ENCODE measurements around the gene CELSR2. TPM values are rescaled to one million over a fixed set of nuclear protein-coding genes. Genes with fewer than 3 reads are reported as not detected.
A peak's percentile ranks its signal among the peaks of the same experiment; 100 is the strongest.

CELSR2 gene
- total and polyA plus RNA-seq, 11 donors, result 1.6 to 11.9 (median 7.4) TPM

DNA sequence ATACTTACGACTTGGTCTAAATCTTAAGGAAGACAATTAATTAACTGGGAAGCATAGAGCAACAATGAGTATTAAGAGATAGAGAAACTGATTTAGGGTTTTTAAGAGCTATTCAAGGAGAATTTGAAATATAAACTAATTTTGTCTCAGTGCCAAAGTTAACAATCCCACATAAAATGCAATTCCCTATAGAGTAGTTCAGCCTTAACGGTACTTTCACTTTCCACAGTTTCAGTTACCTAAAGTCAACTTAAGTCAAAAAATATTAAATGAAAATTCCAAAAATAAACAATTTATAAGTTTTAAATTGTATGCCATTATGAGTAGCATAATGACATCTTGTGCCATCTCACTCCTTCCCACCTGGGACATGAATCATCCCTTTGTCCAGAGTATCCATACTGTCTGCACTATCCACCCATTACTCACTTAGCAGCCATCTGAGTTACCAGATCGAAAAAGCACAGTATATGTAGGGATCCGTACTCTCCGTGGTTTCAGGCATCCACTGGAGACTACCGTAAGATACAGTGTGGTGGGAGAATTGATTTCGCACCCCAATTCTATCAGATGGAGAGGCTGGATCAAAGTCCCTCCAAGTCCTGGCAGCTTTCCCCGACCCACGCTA, 40.4 kb upstream of the CELSR2 start:
- no peaks in the 10 kb centered on the region for H3K27me3 ChIP-seq
- peak overlapping the region in 1 of 12 donors; percentile 25 for H3K27ac ChIP-seq
- peak overlapping the region in 7 of 12 donors; percentile 6 to 48 (median 16) for H3K4me3 ChIP-seq
- DNase-seq, result no peak
- WGBS, 4 donors, result 42 to 67% (median 57%) methylated on average over 9 of the region's 9 CpGs
- intact Hi-C loops (cut with DNase I), result no loop called here
- no peak for TF ChIP-seq POLR2A (IDR thresholded peaks at IDR 0.05)
- TF ChIP-seq, protein P1, sequence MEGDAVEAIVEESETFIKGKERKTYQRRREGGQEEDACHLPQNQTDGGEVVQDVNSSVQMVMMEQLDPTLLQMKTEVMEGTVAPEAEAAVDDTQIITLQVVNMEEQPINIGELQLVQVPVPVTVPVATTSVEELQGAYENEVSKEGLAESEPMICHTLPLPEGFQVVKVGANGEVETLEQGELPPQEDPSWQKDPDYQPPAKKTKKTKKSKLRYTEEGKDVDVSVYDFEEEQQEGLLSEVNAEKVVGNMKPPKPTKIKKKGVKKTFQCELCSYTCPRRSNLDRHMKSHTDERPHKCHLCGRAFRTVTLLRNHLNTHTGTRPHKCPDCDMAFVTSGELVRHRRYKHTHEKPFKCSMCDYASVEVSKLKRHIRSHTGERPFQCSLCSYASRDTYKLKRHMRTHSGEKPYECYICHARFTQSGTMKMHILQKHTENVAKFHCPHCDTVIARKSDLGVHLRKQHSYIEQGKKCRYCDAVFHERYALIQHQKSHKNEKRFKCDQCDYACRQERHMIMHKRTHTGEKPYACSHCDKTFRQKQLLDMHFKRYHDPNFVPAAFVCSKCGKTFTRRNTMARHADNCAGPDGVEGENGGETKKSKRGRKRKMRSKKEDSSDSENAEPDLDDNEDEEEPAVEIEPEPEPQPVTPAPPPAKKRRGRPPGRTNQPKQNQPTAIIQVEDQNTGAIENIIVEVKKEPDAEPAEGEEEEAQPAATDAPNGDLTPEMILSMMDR (IDR thresholded peaks at IDR 0.05), result no peak
- no peaks in the 10 kb centered on the region for H3K9me3 ChIP-seq
- ATAC-seq, result no peak
- H3K4me1 ChIP-seq, result peaks cover 0 to 10% (median 2%) of the 10 kb centered on the region in 12 donors
- no peaks in the 10 kb centered on the region for H3K36me3 ChIP-seq

DNA sequence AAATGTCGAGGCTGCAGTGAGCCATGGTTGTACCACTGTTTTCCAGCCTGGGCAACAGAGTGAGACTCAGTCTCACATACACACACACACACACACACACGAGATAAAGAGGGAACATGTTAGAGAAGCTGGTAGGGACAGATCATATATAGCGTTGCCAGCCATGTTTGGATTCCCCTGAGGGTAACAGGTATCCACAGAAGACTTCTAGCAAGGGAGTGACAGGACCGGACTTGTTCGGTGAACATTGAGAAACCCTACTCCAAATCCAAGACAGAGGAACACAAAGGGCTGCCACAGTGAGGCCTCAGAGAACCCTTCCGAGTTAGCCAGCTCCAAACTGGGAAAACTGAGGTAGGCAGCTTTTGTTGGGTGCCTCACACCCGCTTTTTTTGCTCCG, 39.3 kb upstream of the CELSR2 start:
- no peaks in the 10 kb centered on the region for H3K36me3 ChIP-seq
- DNase-seq, result no peak
- no peak for ATAC-seq
- TF ChIP-seq, protein P1 (IDR thresholded peaks at IDR 0.05), result no peak
- TF ChIP-seq POLR2A (IDR thresholded peaks at IDR 0.05), result no peak
- H3K27ac ChIP-seq, result no peak overlapping the region
- no peak overlapping the region for H3K4me3 ChIP-seq
- no peaks in the 10 kb centered on the region for H3K9me3 ChIP-seq
- intact Hi-C loops (cut with DNase I), result loop anchor here in 1 of 10 donors (2.0 to 5.0 kb wide), 2 partner anchors 47 to 98 kb away; partner anchors contain the start of gene ELAPOR1
- H3K27me3 ChIP-seq, result no peaks in the 10 kb centered on the region
- peaks cover 0 to 13% (median 5%) of the 10 kb centered on the region in 12 donors for H3K4me1 ChIP-seq
- WGBS, 4 donors, result 88 to 91% (median 90%) methylated on average over 8 of the region's 8 CpGs

DNA sequence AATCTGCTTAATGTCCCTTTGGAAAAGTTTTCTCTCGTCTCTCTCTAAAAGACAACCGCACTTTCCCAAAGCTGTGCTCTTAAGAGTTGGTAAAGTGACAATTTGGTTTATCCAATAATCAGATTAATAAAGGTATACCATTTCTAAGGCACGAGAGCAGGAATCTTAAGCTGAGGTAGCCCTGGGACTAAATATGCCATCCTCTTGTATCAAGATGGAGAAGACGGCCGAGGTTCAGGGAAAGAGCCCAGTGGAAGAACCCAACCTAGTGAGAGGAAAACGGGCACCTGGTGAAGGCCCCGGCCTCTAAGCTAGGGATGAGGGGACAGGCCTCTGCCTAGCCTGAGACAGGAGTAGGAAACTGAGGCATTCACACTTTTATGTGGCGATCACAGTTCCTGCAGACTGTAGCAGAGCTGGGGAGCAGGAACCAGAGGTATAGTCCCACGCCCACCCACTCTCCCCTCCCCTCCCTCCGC, 36.0 kb upstream of the CELSR2 start:
- H3K27ac ChIP-seq, result peak overlapping the region in 11 of 12 donors; percentile 57 to 96 (median 91)
- H3K36me3 ChIP-seq, result peaks cover 0 to 11% (median 0%) of the 10 kb centered on the region in 9 donors
- no peak for ATAC-seq
- H3K9me3 ChIP-seq, result no peaks in the 10 kb centered on the region
- intact Hi-C loops (cut with DNase I), result loop anchor here in 1 of 10 donors (5.0 kb wide), 1 partner anchor 101 kb away; the partner anchor contains the start of gene ELAPOR1
- TF ChIP-seq, protein P1 (IDR thresholded peaks at IDR 0.05), result no peak
- no peak for TF ChIP-seq POLR2A (IDR thresholded peaks at IDR 0.05)
- peak overlapping the region; percentile 40 to 99 (median 90) for H3K4me3 ChIP-seq
- WGBS, 4 donors, result 34 to 44% (median 39%) methylated on average over 9 to 10 of the region's 10 CpGs
- H3K27me3 ChIP-seq, result no peaks in the 10 kb centered on the region
- DNase-seq, result no peak
- peaks cover 0 to 39% (median 20%) of the 10 kb centered on the region in 12 donors for H3K4me1 ChIP-seq
